Measurements from ENCODE around the gene BCKDHA.

DNA sequence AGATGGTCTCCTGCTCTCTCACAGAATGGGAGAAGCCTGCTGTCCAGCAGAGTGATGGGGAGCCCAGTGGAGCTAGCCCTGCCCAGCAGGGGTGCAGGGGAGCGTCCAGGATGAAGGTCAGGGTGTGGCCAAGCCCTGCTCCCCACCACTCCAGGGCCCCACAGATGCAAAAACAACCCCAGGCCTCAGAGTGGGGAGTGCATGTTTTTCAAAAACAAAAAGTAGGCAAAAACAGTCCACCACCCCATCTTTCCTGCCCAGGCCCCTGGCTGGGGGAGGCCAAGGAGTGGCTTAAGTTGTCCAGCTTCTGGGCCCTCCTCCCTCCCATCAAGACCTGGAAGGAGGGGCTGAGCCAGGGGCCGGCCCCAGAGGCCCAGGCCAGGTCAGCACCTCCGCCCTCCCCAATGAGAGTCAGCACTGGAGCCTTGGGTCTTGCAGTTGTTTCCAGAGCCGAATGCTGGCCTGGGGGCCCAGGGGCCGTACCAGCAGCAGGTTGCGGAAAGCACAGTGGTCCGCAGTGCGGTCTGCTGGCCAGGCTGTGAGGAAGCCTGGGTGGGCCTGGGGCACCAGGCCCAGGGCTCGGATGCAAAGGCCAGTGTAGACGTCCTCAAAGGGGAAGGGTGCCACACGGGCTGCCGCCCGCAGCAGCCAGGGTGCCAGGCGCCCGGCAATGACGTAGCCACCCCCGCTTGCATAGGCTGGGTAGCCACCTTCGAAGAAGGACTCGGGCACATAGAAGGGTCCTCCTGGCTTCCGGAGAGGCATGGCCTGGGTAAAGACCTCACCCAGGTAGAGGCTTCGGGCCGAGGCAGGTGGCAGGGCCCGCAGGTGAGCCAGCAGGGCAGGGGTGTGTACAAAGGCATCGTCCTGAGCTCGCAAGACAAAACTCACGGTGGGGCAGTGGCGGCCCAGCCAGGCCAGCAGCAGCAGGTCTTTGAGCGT, 27.8 kb downstream of the BCKDHA start:
- TF ChIP-seq, protein P1, sequence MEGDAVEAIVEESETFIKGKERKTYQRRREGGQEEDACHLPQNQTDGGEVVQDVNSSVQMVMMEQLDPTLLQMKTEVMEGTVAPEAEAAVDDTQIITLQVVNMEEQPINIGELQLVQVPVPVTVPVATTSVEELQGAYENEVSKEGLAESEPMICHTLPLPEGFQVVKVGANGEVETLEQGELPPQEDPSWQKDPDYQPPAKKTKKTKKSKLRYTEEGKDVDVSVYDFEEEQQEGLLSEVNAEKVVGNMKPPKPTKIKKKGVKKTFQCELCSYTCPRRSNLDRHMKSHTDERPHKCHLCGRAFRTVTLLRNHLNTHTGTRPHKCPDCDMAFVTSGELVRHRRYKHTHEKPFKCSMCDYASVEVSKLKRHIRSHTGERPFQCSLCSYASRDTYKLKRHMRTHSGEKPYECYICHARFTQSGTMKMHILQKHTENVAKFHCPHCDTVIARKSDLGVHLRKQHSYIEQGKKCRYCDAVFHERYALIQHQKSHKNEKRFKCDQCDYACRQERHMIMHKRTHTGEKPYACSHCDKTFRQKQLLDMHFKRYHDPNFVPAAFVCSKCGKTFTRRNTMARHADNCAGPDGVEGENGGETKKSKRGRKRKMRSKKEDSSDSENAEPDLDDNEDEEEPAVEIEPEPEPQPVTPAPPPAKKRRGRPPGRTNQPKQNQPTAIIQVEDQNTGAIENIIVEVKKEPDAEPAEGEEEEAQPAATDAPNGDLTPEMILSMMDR (IDR thresholded peaks at IDR 0.05), result no peak
- TF ChIP-seq POLR2A (IDR thresholded peaks at IDR 0.05), result no peak

Data from lower leg skin (tissue), 3 donors.